ENCODE results near the gene ERAP2.
"Not testable (repeated sequence)": the region's sequence is repeated elsewhere in the genome, so short reads cannot be mapped to it uniquely, and the experiment has no call there.

Gene ERAP2

DNA sequence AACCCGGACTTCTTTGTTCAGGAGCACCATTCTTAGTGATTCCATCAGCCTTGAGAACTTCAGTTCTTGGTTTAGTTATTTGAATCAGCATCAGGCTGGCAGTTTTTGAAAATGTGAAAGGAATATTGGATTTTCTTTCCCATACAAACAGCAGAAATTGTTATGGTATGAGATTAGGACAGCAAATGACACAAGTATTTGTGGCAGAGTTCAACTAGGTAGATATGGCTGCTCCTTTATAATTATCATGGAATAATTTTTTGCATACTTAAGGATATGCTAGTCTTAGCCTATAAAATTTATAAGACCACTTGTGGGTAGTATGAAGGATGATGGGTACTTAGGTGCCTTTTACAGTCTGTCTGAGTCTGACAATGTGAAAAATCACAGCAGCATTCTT is 25.5 kb downstream of the ERAP2 start:
- no peak for DNase-seq

DNA sequence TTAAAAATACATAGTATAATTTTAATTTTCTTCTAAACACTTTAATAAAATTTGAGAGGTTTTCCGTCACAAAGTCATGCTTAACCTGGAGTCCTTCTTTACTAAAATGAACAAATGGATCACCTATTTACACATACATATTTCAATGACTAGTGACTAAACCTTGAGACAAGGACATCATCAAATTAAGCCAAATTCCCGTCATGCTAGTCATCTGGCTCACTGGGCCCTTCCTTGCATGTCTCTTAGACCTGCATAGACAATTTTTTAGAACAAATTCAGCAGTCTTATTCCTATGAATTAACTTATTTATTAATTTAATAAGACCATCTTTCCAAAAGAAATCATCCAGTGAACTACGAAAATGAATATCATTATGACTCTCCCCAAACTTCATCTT is 26.6 kb downstream of the ERAP2 start:
- no peak for DNase-seq

GRCh38 chr5:96903300-96903699 is 27.0 kb downstream of the ERAP2 start:
- DNase-seq: no peak

DNA sequence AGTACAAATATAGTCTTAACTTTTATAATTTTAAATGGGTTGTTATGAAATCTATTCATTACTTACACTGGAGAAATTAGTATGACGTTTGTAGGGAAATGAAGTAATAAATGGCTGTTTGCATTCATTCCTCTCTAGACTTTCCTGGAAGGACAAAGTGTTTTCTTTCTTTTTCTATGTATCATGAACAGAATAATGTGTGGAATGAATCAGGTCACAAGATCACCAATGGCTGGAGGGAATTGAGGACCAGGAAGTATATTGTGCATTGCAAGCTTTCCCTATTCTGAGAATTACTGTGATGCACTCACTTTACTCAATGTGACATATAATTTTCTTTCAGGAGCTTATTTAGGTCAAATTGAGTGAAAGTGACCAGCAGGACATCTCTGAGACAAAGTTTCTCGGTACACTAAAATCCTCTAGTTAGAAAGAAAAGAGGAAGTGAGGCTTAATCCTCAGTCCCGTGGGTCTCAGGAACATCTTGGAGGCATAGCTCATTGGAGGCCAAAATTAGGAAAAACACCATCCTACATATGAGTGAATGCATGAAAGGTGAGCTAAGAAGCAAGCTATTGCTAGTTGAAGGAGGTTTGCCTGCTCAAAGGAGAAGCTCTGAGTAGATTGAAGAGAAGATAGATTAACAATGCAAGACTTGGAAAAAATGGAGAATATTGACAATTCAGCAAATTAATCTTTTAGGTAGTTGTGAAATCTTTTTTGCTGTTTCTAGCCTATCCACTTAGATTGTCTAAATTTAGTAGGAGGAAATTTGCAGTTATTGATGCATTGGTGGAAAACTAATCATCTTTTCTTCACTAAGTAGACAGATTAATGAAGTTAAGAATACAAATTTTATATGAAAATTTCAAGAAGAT is 28.0 kb downstream of the ERAP2 start:
- DNase-seq: no peak

DNA sequence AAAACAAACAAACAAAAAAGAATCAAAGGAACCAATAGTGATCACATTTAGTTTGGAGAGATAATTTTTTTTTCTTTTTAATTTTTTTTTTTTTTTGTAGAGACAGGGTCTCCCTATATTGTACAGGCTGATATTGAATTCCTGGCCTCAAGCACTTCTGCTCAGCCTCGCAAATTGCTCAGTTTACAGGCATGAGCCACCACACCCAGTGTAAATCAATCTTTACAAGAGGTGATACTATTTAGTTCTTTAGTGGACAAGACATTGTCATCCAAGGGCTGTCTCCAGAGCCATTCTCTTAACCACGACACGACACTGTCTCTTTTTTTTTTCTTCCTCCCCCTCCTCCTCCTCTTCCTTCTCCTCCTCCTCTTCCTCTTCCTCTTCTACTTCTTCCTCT is 29.6 kb downstream of the ERAP2 start:
- no peak for DNase-seq

GRCh38 chr5:96909003-96909402 is 32.7 kb downstream of the ERAP2 start:
- no peak for DNase-seq

DNA sequence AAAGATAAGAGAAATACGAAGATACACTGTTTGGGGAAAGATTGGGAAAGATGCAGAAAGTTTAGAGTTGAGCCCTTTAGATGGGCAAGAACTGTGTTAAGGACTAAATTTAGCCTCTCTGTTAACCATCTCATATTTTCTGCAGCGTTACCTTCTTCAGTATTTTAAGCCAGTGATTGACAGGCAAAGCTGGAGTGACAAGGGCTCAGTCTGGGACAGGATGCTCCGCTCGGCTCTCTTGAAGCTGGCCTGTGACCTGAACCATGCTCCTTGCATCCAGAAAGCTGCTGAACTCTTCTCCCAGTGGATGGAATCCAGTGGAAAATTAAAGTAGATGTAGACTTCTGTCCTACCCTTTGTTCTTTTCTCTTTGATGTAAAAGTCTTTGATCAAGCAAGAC is 33.1 kb downstream of the ERAP2 start:
- no peak for DNase-seq

DNA sequence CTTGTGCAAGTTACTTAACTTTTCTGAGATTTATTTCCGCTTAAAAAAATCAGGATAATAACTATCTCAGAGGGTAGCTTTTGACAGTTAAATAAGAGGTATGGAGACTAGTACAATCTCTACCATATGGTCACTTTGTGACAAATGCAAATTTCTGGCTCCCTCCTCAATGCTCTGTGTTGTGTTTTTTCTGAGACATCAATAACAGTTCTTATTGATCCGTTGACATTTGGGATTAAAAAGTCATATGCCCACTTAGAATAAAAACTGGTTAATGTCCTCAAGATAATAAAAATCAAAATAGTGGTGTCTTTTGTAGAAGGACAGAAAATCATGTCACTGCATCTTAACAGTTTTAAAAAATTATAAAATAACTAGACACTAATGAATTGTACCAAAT is 34.8 kb downstream of the ERAP2 start:
- no peak for DNase-seq

- DNase-seq: no peak
Measured at GRCh38 chr5:96913233-96913632, 36.9 kb downstream of the ERAP2 start.

DNA sequence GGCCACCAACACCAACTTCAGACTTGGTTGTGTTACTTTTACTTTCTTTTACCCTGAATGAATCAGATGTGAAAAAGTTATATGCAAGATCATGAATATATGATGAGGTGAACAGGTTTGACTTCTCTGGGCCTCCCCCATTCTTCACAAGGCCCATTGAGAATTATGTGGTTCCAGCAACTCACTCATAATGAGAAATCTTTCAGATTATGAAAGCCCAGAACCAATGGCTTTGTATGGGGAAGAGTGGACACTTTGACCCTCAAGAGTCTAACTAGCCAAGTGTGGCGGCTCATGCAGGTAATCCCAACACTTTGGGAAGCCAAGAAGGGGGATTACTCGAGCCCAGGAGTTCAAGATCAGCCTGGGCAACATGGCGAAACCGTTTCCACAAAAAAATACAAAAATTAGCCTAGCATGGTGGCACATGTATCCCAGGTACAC is 43.5 kb downstream of the ERAP2 start:
- no peak for DNase-seq

DNA sequence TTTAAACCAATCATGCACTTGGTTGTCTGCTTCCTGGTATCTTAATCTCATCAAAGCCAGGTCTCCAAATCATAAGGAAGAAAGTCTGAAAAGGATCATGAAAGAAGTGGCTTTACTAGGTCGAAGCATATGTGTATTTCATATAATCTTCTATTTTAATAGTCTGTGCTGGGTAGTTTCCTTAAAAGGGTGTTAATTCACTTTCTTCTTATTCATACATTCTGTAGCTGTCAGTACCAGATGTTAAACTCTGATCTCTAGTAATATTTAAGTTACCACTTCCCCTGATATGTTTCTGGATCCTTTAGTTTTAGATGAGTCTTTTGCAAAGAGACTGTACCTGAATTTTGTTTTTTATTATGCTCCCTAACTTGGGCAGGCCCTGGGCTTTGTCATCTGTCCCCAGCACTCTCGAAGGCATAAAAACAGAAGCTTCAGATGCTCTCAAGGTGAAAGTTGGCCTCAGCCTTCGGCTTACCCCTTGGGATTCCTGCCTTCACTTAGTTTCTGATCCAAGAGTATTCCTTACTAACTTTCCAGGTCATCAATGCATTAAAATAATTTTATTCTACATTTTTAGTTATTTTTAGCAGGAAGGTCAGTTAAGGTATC is 44.5 kb downstream of the ERAP2 start:
- no peak for DNase-seq

DNA sequence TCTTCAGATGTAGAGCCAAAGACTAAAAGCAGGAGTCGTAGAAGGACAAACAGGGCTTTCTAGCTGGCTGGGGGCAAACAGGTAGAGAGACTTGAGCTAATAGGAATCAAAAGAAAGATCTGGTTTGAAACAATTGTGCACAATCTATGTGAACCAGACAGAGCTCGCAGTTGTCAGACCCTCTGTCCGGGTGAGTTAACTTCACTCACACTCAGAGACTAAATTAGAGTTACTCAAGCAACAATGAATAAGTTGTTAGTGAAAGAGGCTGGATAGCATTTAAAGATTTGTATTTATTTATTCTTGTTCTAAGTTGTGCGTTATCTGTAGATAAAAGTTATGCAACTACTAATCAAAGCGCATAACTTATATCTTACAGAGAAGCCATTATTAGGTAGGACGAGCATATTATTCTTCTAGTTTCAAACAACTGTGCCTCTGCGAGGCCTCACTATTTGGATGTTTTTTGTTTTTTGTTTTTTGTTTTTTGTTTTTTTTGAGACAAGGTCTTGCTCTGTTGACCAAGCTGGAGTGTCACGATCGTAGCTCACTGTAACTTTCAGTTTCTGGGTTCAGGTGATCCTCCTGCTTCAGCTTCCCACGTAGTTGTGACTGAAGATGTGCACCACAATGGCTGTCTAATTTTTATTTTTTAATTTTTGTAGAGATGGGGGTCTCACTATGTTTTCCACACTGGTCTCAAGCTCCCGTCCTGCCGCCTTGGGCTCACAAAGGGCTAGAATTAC is 46.4 kb downstream of the ERAP2 start:
- DNase-seq: no peak

GRCh38 chr5:96924016-96924443 is 47.7 kb downstream of the ERAP2 start:
- no peak for DNase-seq

GRCh38 chr5:96926276-96926675 is 50.0 kb downstream of the ERAP2 start:
- no peak for DNase-seq

DNA sequence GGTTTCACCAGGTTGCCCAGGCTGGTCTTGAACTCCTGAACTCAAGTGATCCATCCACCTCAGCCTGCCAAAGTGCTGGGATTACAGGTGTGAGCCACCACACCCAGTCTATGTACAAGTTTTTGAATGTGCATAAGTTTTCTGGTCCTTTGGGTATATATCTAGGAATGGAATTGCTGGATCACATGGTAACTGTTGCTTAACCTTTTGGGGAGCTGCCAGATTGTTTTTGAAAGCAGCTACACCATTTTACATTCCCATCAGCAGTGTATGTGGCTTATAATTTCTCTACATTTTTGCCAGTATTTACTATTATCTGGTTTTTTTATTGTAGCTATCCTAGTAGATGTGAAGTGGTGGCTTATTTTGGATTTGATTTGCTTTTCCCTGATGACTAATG is 50.7 kb downstream of the ERAP2 start:
- DNase-seq: no peak

GRCh38 chr5:96928931-96929708 is 52.8 kb downstream of the ERAP2 start:
- no peak for DNase-seq

DNA sequence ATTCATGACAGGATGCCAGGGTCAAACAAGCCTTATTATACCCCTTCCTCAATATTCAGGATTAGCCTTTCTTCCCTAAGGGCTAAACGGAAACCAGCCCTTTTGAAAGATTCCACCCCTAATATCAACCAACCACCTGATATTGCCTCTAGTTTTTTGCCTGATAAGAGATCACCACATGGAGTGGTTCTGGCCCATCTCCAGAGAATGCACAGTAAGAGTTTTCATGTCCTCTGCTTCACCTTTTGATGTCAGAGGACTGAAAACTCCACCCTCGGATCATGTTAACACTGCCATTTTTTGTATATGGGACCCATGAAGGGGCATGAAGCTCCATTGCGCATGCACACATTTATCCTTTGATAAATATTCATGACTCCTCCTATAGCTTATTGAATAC is 53.8 kb downstream of the ERAP2 start:
- DNase-seq: no peak

- no peak for DNase-seq
Measured at GRCh38 chr5:96930589-96930988, 54.3 kb downstream of the ERAP2 start.

DNA sequence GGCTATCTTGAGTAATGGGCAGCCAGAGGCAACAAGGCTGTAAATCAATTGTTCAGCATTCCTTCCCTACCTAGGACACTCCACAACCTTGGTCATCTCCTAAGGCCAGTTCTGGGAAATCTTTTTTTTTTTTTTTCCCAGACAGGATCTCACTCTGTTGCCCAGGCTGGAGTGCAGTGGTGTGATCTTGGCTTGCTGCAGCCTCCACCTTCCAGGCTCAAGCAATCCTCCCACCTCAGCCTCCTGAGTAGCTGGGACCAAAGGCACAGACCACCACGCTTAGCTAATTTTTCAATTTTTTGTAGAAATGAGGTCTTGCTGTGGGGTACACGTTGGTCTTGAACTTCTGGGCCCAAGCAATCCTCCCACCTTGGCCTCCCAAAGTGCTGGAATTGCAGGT is 54.7 kb downstream of the ERAP2 start:
- DNase-seq: not testable (repeated sequence)

GRCh38 chr5:96931605-96932004 is 55.3 kb downstream of the ERAP2 start:
- DNase-seq: no peak

GRCh38 chr5:96932026-96932425 is 55.7 kb downstream of the ERAP2 start:
- DNase-seq: no peak

GRCh38 chr5:96933764-96934707 is 57.7 kb downstream of the ERAP2 start:
- DNase-seq: no peak

Measured in DMS153 (cell line).